GM20000 (cell line): ENCODE measurements around the gene RWDD3.

Experiments
- DNase-seq: peaks from one replicate; pipeline ENCODE4 v3.0.0; 2012; ENCODE audit warnings: low spot score
- TF ChIP-seq, protein P1 (sequence below): IDR thresholded peaks from 2 replicates; pipeline ENCODE4 v1.5.1; 2012; ENCODE audit warnings: mild to moderate bottlenecking, control low read depth; ENCODE audit errors: extremely low read depth, missing control alignments

RWDD3 gene

GRCh38 chr1:95282518-95282895 is 48.5 kb downstream of the RWDD3 start:
- no peak for DNase-seq
- TF ChIP-seq, protein P1, sequence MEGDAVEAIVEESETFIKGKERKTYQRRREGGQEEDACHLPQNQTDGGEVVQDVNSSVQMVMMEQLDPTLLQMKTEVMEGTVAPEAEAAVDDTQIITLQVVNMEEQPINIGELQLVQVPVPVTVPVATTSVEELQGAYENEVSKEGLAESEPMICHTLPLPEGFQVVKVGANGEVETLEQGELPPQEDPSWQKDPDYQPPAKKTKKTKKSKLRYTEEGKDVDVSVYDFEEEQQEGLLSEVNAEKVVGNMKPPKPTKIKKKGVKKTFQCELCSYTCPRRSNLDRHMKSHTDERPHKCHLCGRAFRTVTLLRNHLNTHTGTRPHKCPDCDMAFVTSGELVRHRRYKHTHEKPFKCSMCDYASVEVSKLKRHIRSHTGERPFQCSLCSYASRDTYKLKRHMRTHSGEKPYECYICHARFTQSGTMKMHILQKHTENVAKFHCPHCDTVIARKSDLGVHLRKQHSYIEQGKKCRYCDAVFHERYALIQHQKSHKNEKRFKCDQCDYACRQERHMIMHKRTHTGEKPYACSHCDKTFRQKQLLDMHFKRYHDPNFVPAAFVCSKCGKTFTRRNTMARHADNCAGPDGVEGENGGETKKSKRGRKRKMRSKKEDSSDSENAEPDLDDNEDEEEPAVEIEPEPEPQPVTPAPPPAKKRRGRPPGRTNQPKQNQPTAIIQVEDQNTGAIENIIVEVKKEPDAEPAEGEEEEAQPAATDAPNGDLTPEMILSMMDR: no peak

DNA sequence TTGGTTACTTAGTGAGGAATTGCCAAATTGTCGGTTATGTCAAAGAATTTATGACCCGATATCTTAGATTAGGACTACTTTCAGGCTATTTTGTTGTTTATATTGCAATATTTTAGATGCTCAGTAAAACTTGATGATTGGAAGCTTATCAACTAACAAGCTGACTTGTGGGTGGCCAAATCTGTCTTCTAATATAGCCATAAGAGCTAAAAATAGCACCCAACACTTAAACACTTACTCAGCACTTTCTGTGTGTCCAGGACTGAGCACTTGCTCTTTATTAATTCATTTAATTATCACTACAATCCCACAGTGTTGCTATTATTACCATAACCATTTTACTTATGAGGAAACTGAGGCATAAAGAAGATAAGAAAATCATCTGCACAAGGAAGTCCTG is 50.4 kb downstream of the RWDD3 start:
- no peak for DNase-seq
- TF ChIP-seq, protein P1: no peak

DNA sequence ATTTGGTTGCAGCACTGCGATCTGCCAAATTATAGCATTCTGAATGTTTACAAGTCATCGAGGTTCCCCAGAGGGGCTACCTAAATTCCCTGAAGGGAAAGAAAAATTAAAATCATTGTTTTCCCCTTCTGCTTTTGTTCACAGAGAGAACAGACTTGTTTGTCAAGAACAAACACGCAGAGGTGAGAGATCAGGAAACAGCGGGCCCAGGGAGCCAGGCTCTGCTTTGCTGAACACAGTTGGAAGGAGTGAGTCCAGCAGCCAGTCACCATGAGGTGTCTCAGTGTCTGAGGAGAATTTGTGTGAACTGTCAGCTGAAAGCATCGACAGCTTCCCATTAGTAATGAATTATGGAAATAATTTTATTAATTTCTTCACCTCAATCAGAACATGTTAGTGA is 52.5 kb downstream of the RWDD3 start:
- no peak for DNase-seq
- TF ChIP-seq, protein P1: no peak

- no peak for DNase-seq
- TF ChIP-seq, protein P1: no peak
Measured at GRCh38 chr1:95287081-95287480, 53.1 kb downstream of the RWDD3 start.

GRCh38 chr1:95287825-95288224 is 53.8 kb downstream of the RWDD3 start:
- TF ChIP-seq, protein P1: no peak
- DNase-seq: no peak
